HG03354 (cell line): ENCODE results near the gene PCDHGA1.

Experiments
- ATAC-seq: cut with Tn5 transposase; IDR thresholded peaks from one replicate; pipeline ENCODE4 v1.9.1; 2021; ENCODE audit warnings: mild to moderate bottlenecking; ENCODE audit not compliant: unreplicated experiment, poor library complexity, severe bottlenecking

PCDHGA1 gene

GRCh38 chr5:141522301-141522700 is 192.0 kb downstream of the PCDHGA1 start:
- no peak for ATAC-seq

- ATAC-seq = no peak
Measured at GRCh38 chr5:141523991-141524390, 193.7 kb downstream of the PCDHGA1 start.

- ATAC-seq = peak; percentile 78
Measured at GRCh38 chr5:141524604-141525597, 194.6 kb downstream of the PCDHGA1 start.

- ATAC-seq = no peak
Measured at GRCh38 chr5:141525653-141526052, 195.3 kb downstream of the PCDHGA1 start.

- no peak for ATAC-seq
Measured at GRCh38 chr5:141527426-141527825, 197.1 kb downstream of the PCDHGA1 start.

- no peak for ATAC-seq
Measured at GRCh38 chr5:141528291-141528984, 198.1 kb downstream of the PCDHGA1 start.

GRCh38 chr5:141529002-141529401 is 198.7 kb downstream of the PCDHGA1 start:
- peak; percentile 52 for ATAC-seq

- peak; percentile 42 for ATAC-seq
Measured at GRCh38 chr5:141529873-141530272, 199.6 kb downstream of the PCDHGA1 start.

- no peak for ATAC-seq
Measured at GRCh38 chr5:141532726-141533125, 202.4 kb downstream of the PCDHGA1 start.

GRCh38 chr5:141533897-141534296 is 203.6 kb downstream of the PCDHGA1 start:
- ATAC-seq = no peak

GRCh38 chr5:141534492-141535213 is 204.3 kb downstream of the PCDHGA1 start:
- ATAC-seq = no peak

GRCh38 chr5:141543053-141543452 is 212.7 kb downstream of the PCDHGA1 start:
- no peak for ATAC-seq

GRCh38 chr5:141547488-141547887 is 217.2 kb downstream of the PCDHGA1 start:
- ATAC-seq = no peak

- ATAC-seq = no peak
Measured at GRCh38 chr5:141547921-141548320, 217.6 kb downstream of the PCDHGA1 start.

GRCh38 chr5:141557681-141558136 is 227.4 kb downstream of the PCDHGA1 start:
- peak; percentile 82 for ATAC-seq

GRCh38 chr5:141558150-141558549 is 227.8 kb downstream of the PCDHGA1 start:
- ATAC-seq = peak; percentile 6

- no peak for ATAC-seq
Measured at GRCh38 chr5:141559461-141559860, 229.1 kb downstream of the PCDHGA1 start.

- no peak for ATAC-seq
Measured at GRCh38 chr5:141560151-141560550, 229.8 kb downstream of the PCDHGA1 start.

- no peak for ATAC-seq
Measured at GRCh38 chr5:141560725-141561483, 230.6 kb downstream of the PCDHGA1 start.
